ENCODE data around the gene TMEM184B. TPM values are rescaled to one million over a fixed set of nuclear protein-coding genes. Genes with fewer than 3 reads are reported as not detected.

The TMEM184B gene
- polyA plus RNA-seq, 1 experiment, result 36.8 TPM

- DNase-seq (ENCODE audit: low read depth, low spot score), result no peak
- Histone ChIP-seq H3K27ac (ENCODE audit: low read depth, low read length) (no peak overlapping the region), H3K9me3 (ENCODE audit: control insufficient read depth, insufficient read depth, low read length) (peaks cover 4% of the 10 kb centered on the region; the same call in 1 of the 2 replicates), H3K4me3 (ENCODE audit: low read depth, low read length) (no peak overlapping the region), H3K27me3 (ENCODE audit: control insufficient read depth, insufficient read depth, low read length) (no peaks in the 10 kb centered on the region)
- ChIA-PET CTCF (interaction anchor here (0.6 kb wide), 1 partner anchor 101 kb away, joined by 4 read pairs; no protein-coding TSS in a partner anchor), POLR2A (interaction anchor here (0.6 to 1.3 kb wide), 3 partner anchors 10 to 211 kb away, joined by 3 to 5 read pairs (median 4); partner anchors contain the start of gene MAFF)
- TF ChIP-seq, protein P1, sequence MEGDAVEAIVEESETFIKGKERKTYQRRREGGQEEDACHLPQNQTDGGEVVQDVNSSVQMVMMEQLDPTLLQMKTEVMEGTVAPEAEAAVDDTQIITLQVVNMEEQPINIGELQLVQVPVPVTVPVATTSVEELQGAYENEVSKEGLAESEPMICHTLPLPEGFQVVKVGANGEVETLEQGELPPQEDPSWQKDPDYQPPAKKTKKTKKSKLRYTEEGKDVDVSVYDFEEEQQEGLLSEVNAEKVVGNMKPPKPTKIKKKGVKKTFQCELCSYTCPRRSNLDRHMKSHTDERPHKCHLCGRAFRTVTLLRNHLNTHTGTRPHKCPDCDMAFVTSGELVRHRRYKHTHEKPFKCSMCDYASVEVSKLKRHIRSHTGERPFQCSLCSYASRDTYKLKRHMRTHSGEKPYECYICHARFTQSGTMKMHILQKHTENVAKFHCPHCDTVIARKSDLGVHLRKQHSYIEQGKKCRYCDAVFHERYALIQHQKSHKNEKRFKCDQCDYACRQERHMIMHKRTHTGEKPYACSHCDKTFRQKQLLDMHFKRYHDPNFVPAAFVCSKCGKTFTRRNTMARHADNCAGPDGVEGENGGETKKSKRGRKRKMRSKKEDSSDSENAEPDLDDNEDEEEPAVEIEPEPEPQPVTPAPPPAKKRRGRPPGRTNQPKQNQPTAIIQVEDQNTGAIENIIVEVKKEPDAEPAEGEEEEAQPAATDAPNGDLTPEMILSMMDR (IDR thresholded peaks at IDR 0.05; ENCODE audit: low read depth, low read length), result no peak
Observed at GRCh38 chr22:38215156-38216038, 57.4 kb downstream of the TMEM184B start.

DNA sequence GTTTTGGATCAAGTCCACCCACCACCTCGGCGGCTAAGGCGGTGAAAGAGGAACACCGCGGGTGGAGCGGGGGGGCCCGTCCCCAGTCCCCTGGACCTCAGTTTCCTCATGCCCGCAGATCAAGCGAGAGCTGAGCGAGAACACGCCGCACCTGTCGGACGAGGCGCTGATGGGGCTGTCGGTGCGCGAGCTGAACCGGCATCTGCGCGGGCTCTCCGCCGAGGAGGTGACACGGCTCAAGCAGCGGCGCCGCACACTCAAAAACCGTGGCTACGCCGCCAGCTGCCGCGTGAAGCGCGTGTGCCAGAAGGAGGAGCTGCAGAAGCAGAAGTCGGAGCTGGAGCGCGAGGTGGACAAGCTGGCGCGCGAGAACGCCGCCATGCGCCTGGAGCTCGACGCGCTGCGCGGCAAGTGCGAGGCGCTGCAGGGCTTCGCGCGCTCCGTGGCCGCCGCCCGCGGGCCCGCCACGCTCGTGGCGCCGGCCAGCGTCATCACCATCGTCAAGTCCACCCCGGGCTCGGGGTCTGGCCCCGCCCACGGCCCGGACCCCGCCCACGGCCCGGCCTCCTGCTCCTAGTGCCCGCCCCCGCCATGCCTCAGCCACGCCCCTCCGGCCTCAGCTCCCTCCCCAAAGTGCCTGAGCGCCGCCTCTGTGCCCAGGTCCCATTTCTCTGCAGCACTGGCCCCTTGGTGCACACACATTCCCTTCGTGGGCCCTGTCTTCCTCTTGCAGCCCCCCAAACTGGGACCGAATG is 58.3 kb downstream of the TMEM184B start:
- ChIA-PET CTCF (interaction anchor here (0.6 kb wide), 1 partner anchor 100 kb away, joined by 4 read pairs; no protein-coding TSS in a partner anchor), POLR2A (interaction anchor here (0.5 to 1.3 kb wide), 3 partner anchors 9 to 61 kb away, joined by 4 to 5 read pairs (median 4); partner anchors contain the start of gene MAFF)
- TF ChIP-seq, protein P1 (IDR thresholded peaks at IDR 0.05; ENCODE audit: low read depth, low read length), result no peak
- no peak for DNase-seq (ENCODE audit: low read depth, low spot score)
- no peaks in the 10 kb centered on the region for H3K27me3 ChIP-seq (ENCODE audit: control insufficient read depth, insufficient read depth, low read length)
- peak overlapping the region; percentile 10; the same call in 1 of the 2 replicates for H3K4me3 ChIP-seq (ENCODE audit: low read depth, low read length)
- H3K9me3 ChIP-seq (ENCODE audit: control insufficient read depth, insufficient read depth, low read length), result peaks cover 4% of the 10 kb centered on the region; the same call in 1 of the 2 replicates
- peak overlapping the region; percentile 11 for H3K27ac ChIP-seq (ENCODE audit: low read depth, low read length)

- ChIA-PET POLR2A (interaction anchor here (1.1 to 1.3 kb wide), 2 partner anchors 8 to 12 kb away, joined by 4 to 5 read pairs; partner anchors contain the start of gene MAFF), CTCF (no interaction called here)
- TF ChIP-seq, protein P1 (IDR thresholded peaks at IDR 0.05; ENCODE audit: low read depth, low read length), result no peak
- Histone ChIP-seq H3K27ac (ENCODE audit: low read depth, low read length) (no peak overlapping the region), H3K4me3 (ENCODE audit: low read depth, low read length) (no peak overlapping the region), H3K9me3 (ENCODE audit: control insufficient read depth, insufficient read depth, low read length) (peaks cover 4% of the 10 kb centered on the region; the same call in 1 of the 2 replicates), H3K27me3 (ENCODE audit: control insufficient read depth, insufficient read depth, low read length) (no peaks in the 10 kb centered on the region)
- no peak for DNase-seq (ENCODE audit: low read depth, low spot score)
Observed at GRCh38 chr22:38213990-38214301, 58.9 kb downstream of the TMEM184B start.

DNA sequence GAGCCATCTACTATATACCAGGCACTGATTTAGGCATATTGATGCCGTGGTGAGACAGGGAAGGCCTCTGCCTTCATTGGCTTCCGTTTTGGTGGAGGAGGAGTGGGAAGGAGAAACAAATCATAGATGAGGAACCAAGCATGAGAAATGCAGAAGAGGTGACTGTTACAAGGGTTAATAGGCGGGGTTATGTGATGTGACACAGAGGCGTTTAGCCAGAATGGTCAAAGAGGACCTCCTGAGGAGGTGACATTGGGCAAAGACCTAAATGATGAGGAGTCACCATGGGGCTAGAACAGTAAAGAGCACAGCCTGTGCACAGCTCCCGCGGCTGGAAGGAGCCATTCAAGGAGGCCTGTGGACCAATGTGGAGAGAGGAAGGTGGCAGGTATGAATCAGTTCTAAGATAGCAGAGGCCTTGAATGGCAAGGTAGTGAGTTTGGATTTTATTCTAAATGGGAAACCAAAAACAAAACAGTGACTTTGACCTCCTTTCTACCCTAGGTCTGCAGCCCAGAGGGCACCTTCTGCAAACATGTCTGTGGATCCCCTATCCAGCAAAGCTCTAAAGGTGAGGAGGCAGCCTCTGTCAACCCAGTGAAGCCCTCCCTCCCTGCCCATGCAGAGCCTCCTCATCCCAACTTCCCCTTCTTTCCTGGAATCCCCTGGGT is 59.4 kb downstream of the TMEM184B start:
- CTCF ChIA-PET, result no interaction called here
- DNase-seq (ENCODE audit: low read depth, low spot score), result no peak
- H3K9me3 ChIP-seq (ENCODE audit: control insufficient read depth, insufficient read depth, low read length), result peaks cover 4% of the 10 kb centered on the region; the same call in 1 of the 2 replicates
- TF ChIP-seq, protein P1 (IDR thresholded peaks at IDR 0.05; ENCODE audit: low read depth, low read length), result no peak
- H3K27me3 ChIP-seq (ENCODE audit: control insufficient read depth, insufficient read depth, low read length), result no peaks in the 10 kb centered on the region
- POLR2A ChIA-PET, result interaction anchor here (0.6 kb wide), 1 partner anchor 97 kb away, joined by 3 read pairs; no protein-coding TSS in a partner anchor
- H3K4me3 ChIP-seq (ENCODE audit: low read depth, low read length), result no peak overlapping the region
- no peak overlapping the region for H3K27ac ChIP-seq (ENCODE audit: low read depth, low read length)
